GM12874 (cell line): ENCODE data around the gene ITGB8.
A peak's percentile ranks its signal among the peaks of the same experiment; 100 is the strongest.

Experiments
- CTCF ChIP-seq: IDR thresholded peaks from 2 replicates; pipeline ENCODE4 v1.5.1; 2011; ENCODE audit warnings: low read depth, mild to moderate bottlenecking, control low read depth, low read length, moderate library complexity; ENCODE audit not compliant: insufficient read depth

ITGB8 gene

GRCh38 chr7:20401861-20402746, 71.4 kb downstream of the ITGB8 start:
- no peak for TF ChIP-seq CTCF

- 0 out of 2 replicates have a peak, but pooled peaks have one; percentile 2 for TF ChIP-seq CTCF
Measured at GRCh38 chr7:20402747-20403230, 72.1 kb downstream of the ITGB8 start.

- TF ChIP-seq CTCF, result no peak
Measured at GRCh38 chr7:20403331-20403730, 72.6 kb downstream of the ITGB8 start.

- TF ChIP-seq CTCF, result no peak
Measured at GRCh38 chr7:20404320-20404719, 73.6 kb downstream of the ITGB8 start.

- no peak for TF ChIP-seq CTCF
Measured at GRCh38 chr7:20407585-20408466, 77.1 kb downstream of the ITGB8 start.

GRCh38 chr7:20408467-20408826, 77.7 kb downstream of the ITGB8 start:
- TF ChIP-seq CTCF, result no peak

- TF ChIP-seq CTCF, result no peak
Measured at GRCh38 chr7:20409961-20410360, 79.3 kb downstream of the ITGB8 start.
